Astrocyte of the spinal cord (primary cell): ENCODE data around the gene HOXA10.

Source experiments
- DNase-seq: peaks from one replicate; pipeline ENCODE4 v3.0.0; 2011; ENCODE audit warnings: low read depth, low spot score
- H3K4me3 ChIP-seq: 2 replicates; pipeline ENCODE4 v1.5.1; 2011; ENCODE audit warnings: low read depth, mild to moderate bottlenecking, low read length, moderate library complexity
- in situ Hi-C: cut with HindIII; loops from 2 replicates; pipeline ENCODE4 v1.10.0; 2017; ENCODE audit warnings: low sequenced_read_pairs
- TF ChIP-seq, protein P1 (sequence below): IDR thresholded peaks from 2 replicates; pipeline ENCODE4 v1.5.1; 2012; ENCODE audit warnings: low read depth, mild to moderate bottlenecking, low read length, inconsistent platforms

The HOXA10 gene

DNA sequence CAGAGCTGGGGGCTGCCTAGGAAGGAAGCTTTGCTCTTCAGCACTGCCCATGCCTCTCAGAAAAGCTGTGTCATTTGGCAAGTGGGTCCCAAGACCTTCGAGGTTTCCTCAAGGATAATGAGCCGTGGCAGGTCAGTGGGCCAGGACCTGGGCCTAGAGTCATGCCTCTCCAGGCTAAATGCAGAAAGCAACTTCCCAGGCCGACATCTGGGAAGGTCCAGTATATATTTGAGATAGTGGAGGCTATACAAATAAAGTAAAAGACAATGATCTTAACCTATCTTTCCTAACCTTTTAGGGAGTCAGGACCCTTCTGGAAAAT lies 2.4 kb upstream of the HOXA10 start:
- in situ Hi-C loops = no loop called here
- TF ChIP-seq, protein P1, sequence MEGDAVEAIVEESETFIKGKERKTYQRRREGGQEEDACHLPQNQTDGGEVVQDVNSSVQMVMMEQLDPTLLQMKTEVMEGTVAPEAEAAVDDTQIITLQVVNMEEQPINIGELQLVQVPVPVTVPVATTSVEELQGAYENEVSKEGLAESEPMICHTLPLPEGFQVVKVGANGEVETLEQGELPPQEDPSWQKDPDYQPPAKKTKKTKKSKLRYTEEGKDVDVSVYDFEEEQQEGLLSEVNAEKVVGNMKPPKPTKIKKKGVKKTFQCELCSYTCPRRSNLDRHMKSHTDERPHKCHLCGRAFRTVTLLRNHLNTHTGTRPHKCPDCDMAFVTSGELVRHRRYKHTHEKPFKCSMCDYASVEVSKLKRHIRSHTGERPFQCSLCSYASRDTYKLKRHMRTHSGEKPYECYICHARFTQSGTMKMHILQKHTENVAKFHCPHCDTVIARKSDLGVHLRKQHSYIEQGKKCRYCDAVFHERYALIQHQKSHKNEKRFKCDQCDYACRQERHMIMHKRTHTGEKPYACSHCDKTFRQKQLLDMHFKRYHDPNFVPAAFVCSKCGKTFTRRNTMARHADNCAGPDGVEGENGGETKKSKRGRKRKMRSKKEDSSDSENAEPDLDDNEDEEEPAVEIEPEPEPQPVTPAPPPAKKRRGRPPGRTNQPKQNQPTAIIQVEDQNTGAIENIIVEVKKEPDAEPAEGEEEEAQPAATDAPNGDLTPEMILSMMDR = no peak
- no peak overlapping the region for H3K4me3 ChIP-seq
- no peak for DNase-seq

DNA sequence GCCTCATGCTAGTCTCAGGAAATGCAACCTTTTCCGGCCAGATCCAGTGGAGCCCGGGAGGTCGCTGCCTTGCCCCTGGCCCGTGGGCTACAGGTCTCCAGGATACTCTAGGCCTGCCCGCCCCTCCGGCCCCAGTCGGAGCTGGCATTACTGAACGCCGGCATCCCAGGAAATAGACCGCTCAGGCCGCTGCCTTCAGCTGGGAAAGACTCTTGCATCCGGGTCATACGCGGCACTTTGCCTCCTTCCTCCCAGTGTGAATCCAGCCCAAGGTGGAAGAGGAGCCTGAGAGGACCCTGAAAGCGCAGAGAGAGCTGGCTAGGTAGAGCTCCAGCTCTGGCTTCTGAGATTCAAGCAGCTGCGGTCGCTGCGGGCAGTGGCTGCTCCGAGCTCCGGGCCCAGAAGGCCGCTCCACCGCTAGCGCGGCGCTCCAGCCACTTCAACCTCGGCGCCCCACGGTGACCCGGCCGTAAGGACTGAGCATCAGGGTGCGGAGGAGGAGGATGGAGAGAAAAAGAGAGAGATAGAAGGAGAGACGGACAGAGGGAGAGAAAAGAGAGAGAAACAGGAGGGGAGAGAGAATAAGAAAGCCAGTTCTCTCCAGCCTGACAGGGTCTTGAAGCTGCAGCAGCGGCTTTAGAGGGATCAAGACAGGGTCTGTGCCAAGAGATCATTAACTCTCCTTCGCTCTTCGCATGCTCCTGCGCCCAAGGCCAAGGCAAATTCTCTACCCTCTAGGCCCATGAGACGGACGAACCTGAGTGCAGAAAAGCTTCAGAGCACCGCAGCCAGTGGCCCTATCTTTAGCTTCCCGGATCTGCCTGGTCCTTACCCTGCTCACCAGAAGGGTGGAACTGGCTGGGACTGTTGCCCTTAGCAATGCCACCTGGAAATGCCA lies 1.8 kb upstream of the HOXA10 start:
- DNase-seq = no peak
- H3K4me3 ChIP-seq = no peak overlapping the region
- in situ Hi-C loops = no loop called here
- TF ChIP-seq, protein P1 = no peak

DNA sequence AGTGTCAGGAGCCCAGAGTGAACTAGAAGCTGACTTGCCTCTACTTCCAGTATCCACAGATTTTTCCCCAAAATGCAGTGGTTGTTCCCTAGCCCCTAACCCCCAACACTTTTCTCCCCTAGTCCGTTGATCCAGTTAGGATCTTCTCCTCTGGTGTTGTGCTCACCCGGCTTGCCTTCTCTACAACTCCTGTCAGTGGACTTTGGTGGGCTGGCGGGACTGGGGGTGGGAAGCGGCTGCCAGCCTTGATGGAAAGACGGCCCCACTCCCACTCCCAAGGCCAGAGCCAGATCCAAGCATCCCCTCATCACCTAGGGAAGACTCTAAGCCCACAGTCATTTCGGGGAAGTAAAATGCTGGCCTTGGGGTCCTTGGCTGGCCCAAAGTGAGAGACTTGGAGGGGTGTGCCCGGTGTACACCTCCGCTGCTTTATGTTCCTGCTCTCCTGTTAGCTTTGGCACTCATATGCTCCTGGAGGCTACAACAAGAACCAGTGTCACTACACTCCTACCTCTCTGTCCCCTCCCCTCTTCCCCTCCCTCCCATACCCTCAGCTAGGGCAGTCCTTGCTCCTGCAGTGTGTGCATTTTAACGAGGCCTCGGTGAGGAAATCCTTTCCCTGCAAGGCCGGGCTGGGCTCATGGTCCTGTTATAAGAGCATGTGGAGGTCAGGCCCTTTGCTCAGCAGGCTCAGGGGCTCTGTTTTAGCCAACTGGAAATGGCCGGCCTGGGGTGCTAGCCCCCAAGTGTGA lies 930 bp upstream of the HOXA10 start:
- TF ChIP-seq, protein P1 = no peak
- H3K4me3 ChIP-seq = no peak overlapping the region
- in situ Hi-C loops = loop anchor here (25.0 kb wide), 1 partner anchor 788 kb away; no protein-coding TSS in a partner anchor
- no peak for DNase-seq

DNA sequence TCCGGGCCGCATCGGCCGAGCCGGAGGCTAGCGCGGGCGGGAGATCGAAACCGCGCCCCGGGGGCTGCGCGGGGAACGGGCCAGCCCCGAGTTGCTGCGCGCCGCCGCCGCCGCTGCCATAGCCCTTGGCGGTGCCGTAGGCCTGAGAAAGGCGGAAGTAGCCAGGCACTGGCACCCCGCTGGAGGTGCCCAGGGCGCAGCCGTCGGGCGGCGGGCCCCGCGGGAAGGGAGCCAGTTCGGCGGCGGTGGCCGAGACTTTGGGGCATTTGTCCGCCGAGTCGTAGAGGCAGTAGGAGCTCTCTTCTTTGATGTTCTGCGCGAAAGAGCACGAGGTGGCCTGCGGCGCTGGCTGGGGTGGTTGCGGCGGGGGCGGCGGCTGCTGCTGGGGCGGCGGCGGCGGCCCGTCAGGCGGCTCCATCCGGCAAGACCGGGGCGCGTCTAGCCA lies 587 bp downstream of the HOXA10 start:
- TF ChIP-seq, protein P1 = no peak
- no peak for DNase-seq
- in situ Hi-C loops = loop anchor here (25.0 kb wide), 1 partner anchor 786 kb away; no protein-coding TSS in a partner anchor
- H3K4me3 ChIP-seq = peak overlapping the region; percentile 15

DNA sequence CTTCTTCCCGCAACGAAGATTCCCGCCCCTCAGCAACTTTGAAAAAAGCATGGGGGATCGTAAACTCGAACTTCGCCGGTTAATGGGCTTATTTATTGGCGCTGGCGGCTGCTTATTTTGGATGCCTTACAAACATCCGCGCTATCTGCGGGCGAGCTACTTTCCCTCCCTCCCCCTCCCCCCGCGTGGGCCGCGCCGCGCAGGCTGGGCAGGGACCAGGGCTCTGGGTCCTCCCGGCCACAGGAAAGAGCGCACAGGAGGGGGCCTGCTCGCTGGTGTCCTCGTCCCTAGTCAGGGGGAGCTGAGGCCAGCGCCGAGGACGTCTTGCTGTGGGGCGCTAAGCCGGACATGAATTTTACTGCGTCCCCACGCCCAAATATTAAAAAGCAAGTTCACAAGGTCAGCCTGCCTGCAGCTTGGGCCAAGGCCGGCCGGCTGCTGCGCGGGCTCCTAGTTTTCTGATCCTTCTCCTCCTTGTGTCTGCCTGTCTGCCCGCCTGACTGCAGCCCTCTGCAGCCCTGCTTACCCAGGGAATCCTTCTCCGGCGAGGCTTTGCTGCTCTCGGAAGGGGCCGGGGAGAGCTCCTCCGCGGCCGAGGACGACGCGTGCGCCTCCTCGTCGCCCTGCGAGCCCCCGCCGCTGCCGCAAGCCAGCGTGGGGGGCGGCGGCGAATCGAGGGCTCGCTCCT lies 1.2 kb downstream of the HOXA10 start:
- in situ Hi-C loops = loop anchor here (25.0 kb wide), 1 partner anchor 786 kb away; no protein-coding TSS in a partner anchor
- TF ChIP-seq, protein P1 = no peak
- DNase-seq = peak; percentile 28
- H3K4me3 ChIP-seq = peak overlapping the region; percentile 23

DNA sequence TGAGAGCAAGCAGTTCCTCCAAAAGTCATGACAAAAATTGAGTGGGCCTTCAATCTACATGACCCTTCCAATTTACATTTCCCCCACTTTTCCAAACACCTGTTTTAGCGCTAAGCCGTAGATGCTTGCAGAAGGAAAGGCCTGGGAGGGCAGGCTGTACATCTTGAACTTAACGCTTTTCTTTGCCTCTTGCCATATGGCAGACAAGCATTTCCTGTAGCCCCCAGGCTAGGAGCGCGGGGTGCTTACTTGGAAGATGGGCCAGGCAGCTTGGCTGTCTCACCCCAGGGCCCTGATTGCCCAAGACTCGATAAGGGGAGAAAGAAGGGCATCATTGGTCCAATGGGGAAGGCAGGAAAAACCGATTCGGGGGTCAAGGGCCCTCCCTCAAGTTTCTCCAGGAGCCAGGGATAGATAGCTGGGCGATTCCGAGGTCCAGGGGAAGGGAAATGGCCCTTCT lies 1.8 kb downstream of the HOXA10 start:
- TF ChIP-seq, protein P1 = no peak
- DNase-seq = no peak
- H3K4me3 ChIP-seq = peak overlapping the region; percentile 23
- in situ Hi-C loops = loop anchor here (25.0 kb wide), 1 partner anchor 785 kb away; no protein-coding TSS in a partner anchor
